ENCODE results near the gene DDX19B. TPM values are rescaled to one million over a fixed set of nuclear protein-coding genes. Genes with fewer than 3 reads are reported as not detected.

DDX19B gene
- total RNA-seq, 4 donors from 2014 or later = 31.9 to 55.6 (median 38.3) TPM

DNA sequence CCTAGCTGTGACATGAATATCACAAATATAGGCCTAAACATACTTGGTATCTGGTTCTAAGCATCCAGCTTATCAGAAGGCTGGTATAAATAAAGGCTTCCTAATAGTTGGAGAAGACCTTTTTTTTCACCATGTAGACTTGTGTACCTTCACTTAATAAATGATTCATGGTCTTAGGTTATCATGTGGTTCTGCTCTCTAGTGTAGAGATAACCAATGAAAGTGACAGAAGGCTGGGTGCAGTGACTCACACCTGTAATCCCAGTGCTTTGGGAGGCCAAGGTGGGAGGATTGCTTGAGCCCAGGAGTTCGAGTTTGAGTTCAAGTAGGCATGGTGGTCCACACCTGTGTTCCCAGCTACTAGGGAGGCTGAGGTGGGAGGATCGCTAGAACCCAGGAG lies 50.8 kb downstream of the DDX19B start:
- TF ChIP-seq, protein P1, sequence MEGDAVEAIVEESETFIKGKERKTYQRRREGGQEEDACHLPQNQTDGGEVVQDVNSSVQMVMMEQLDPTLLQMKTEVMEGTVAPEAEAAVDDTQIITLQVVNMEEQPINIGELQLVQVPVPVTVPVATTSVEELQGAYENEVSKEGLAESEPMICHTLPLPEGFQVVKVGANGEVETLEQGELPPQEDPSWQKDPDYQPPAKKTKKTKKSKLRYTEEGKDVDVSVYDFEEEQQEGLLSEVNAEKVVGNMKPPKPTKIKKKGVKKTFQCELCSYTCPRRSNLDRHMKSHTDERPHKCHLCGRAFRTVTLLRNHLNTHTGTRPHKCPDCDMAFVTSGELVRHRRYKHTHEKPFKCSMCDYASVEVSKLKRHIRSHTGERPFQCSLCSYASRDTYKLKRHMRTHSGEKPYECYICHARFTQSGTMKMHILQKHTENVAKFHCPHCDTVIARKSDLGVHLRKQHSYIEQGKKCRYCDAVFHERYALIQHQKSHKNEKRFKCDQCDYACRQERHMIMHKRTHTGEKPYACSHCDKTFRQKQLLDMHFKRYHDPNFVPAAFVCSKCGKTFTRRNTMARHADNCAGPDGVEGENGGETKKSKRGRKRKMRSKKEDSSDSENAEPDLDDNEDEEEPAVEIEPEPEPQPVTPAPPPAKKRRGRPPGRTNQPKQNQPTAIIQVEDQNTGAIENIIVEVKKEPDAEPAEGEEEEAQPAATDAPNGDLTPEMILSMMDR (IDR thresholded peaks at IDR 0.05; ENCODE audit: low read depth) = no peak

DNA sequence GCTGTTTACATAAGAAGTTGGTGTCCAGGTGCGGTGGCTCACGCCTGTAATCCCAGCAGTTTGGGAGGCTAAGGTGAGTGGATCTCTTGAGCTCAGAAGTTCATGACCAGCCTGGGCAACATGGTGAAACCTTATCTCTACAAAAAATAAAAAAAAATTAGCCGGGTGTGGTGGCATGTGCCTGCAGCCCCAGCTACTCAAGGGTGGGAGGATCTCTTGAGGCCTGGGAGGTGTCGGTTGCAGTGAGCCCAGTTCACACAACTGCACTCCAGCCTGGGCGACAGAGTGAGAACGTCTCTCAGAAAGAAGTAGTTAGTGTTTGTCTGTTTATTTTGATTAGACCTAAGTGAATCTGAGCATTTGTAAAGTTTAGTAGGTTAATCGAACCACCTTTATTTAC lies 60.6 kb downstream of the DDX19B start:
- TF ChIP-seq, protein P1 (IDR thresholded peaks at IDR 0.05; ENCODE audit: low read depth) = no peak

DNA sequence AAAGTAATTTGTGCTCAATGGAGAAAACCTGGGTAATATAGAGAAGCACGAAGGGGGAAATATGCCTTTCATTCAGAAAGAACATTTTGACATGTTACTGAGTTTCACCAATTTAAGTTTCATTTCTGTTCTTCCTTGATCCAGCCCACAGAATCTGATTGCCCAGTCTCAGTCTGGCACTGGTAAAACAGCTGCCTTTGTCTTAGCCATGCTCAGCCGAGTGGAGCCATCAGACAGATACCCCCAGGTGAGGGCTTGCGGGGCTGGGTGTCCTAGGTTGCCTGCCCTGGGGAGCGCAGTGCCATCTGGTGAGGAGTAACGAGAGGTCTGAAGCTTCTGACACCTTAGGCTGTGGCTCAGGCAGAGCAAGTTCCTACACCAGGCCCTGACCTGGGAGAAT lies 65.4 kb downstream of the DDX19B start:
- TF ChIP-seq, protein P1 (IDR thresholded peaks at IDR 0.05; ENCODE audit: low read depth) = no peak

DNA sequence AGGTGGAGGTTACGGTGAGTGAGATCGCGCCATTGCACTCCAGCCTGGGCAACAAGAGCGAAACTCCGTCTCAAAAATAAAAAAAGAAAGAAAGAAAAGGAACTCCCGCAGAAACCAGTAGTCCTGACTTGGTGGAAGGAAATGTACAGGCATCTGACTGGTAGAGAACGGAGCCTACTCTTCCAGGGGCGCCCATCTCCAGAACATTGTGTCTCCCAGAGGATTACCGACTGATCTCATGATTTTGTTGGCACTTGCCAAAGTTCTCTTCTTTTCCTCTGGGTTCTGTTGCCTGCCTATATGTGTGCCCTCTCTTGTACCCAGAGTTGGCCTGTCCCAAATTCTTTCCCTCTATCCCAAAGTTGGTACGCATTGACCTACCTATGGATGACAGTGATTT lies 71.9 kb downstream of the DDX19B start:
- TF ChIP-seq, protein P1 (IDR thresholded peaks at IDR 0.05; ENCODE audit: low read depth) = no peak

DNA sequence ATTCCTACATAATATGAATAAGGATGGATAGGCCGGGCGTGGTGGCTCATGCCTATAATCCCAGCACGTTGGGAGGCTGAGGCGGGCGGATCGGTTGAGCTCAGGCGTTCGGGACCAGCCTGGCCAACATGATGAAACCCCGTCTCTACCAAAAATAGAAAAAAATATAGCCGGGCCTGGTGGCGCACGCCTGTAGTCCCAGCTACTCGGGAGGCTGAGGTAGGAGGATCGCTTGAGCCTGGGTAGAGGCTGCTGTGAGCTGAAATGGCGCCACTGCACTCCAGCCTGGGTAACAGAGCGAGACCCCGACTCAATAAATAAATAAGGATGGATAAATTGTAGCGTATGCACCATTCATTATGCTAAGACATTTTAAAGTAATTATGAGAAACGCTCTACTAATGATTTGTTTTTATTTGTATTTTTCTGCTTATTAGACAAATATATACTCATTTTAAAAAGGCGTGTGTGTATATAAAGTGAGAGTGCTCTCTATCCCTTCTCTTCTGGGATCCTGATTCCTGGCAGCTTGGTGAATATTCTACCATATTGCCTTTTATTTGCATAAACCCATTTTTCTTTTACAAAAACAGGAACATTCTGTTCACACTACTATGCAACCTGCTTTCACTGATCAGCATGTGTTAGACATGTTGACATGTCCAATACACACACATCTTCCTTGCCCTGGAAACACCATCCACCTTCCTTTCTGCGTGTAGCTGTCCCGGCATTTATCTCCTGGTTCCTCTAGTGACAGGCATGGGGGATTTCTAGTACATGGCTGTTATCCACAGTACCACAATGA lies 74.1 kb downstream of the DDX19B start:
- TF ChIP-seq, protein P1 (IDR thresholded peaks at IDR 0.05; ENCODE audit: low read depth) = no peak

DNA sequence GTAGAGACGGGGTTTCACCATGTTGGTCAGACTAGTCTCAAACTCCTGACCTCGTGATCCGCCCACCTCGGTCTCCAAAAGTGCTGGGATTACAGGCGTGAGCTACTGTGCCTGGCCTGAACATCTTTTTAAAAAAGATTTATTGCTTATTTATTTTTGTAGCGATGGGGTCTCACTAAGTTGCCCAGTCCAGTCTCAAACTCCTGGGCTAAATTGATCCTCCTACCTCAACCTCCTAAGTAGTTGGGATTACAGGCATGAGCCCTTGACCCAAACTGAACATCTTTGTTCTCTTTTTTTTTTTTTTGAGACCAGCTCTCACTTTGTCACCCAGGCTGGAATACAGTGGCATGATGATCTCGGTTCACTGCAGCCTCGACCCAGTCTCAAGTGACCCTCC lies 75.2 kb downstream of the DDX19B start:
- TF ChIP-seq, protein P1 (IDR thresholded peaks at IDR 0.05; ENCODE audit: low read depth) = no peak

DNA sequence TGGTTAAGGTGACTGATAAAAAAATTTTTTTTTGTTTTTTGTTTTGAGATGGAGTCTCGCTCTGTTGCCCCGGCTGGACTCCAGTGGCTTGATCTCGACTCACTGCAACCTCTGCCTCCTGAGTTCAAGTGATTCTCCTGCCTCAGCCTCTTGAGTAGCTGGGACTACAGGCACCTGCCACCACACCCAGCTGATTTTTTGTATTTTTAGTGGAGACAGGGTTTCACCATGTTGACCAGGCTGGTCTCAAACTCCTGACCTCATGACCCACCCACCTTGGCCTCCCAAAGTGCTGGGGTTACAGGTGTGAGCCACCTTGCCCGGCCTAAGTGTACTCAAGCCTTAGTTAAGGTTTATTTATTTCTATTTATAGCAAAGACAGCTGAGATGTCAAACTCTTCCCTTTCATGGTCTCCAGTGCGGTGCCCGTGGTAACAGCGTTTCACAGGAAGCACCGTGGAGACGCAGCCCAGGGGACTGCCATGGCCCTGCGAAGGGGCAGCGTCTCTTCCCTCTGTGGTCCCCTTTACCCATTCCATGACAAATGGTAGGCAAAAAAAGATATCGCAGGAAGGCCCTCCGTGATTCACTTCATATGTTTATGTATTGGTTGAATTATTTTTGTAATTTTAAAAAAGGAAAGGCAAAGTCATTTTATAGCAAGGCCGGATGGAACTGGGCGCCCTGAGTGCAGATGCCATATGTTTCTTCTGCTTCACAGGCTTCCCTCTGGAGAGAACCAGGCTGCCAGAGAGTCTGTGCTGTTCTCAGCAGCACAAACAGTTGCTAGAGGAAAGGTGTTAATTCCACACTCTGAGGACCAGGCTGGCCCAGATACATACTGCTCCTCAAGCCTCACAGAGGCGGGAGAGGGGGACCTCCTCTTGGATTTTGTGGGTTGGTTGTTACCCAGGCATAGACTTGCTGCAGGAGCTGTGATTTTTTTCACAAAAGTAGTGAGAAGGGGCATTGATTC lies 76.9 kb downstream of the DDX19B start:
- TF ChIP-seq, protein P1 (IDR thresholded peaks at IDR 0.05; ENCODE audit: low read depth) = no peak

Measured in subcutaneous adipose tissue (tissue), 4 donors.